Measurements from ENCODE around the gene CACNA2D4. TPM values are rescaled to one million over a fixed set of nuclear protein-coding genes. Genes with fewer than 3 reads are reported as not detected.

The CACNA2D4 gene
- total and polyA plus RNA-seq, 2 of the 13 experiments (the other 11 are each of a cell fraction or from before 2014, with no cell fraction given): 14.2 to 136 TPM

GRCh38 chr12:1845427-1845826 lies 73.0 kb downstream of the CACNA2D4 start (continued):
- TF ChIP-seq KIAA2018 (CRISPR knock-in tag; IDR thresholded peaks at IDR 0.05; ENCODE audit: borderline replicate concordance) (no peak), KLF16 (CRISPR knock-in tag; IDR thresholded peaks at IDR 0.05) (no peak), NFE2 (CRISPR knock-in tag; IDR thresholded peaks at IDR 0.05) (no peak), MEF2D (CRISPR knock-in tag; IDR thresholded peaks at IDR 0.05) (no peak), TMF1 (CRISPR knock-in tag; IDR thresholded peaks at IDR 0.05; ENCODE audit: low read depth) (no peak)
